Measurements from ENCODE around the gene TNS3. TPM values are rescaled to one million over a fixed set of nuclear protein-coding genes. Genes with fewer than 3 reads are reported as not detected.

The TNS3 gene
- polyA plus RNA-seq, 1 of the 3 experiments (the other 2 are of a cell fraction): 72.3 TPM

DNA sequence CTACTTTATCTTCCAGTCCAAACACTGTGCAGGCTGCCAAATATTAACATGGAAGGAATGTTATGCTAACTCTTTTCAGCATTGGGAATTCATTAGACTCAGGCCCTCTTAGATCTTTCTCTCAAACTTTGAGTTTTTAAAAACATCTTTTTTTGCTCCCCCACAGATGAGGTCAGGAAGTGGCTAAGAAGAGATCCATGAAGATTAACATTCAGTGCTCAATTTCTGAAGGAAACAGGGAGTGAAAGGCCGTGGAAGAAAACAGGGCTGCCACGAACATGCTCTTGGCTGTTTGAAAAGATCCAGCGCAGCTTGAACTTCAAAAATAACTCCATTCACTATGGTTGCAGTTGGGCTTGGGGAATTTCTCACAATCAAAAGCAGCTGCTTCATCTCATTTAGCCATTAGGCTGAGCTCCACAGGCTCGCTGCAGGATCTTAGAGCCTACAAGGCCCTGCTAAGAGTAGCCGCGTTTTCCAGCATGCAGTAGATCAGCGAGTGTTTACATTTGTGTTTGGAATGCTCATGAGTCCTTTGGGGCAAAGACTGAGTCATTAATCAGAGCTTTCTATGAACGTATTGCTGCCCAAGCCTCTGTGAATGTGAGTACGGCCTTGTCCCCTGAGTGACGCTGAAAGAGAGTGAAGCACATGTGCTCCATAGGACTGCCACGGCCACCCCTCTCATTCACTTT, 41.2 kb upstream of the TNS3 start (continued):
- peak; percentile 33; the same call in 1 of the 2 replicates for TF ChIP-seq FOSL2 (IDR thresholded peaks at IDR 0.05; ENCODE audit: borderline replicate concordance, low read depth)
- no peak for TF ChIP-seq RAD21 (IDR thresholded peaks at IDR 0.05; ENCODE audit: low read length)
- TF ChIP-seq YY1 (IDR thresholded peaks at IDR 0.05; ENCODE audit: low read depth): 0 out of 2 replicates have a peak, but pooled peaks have one; percentile 15
- TF ChIP-seq, protein P1, sequence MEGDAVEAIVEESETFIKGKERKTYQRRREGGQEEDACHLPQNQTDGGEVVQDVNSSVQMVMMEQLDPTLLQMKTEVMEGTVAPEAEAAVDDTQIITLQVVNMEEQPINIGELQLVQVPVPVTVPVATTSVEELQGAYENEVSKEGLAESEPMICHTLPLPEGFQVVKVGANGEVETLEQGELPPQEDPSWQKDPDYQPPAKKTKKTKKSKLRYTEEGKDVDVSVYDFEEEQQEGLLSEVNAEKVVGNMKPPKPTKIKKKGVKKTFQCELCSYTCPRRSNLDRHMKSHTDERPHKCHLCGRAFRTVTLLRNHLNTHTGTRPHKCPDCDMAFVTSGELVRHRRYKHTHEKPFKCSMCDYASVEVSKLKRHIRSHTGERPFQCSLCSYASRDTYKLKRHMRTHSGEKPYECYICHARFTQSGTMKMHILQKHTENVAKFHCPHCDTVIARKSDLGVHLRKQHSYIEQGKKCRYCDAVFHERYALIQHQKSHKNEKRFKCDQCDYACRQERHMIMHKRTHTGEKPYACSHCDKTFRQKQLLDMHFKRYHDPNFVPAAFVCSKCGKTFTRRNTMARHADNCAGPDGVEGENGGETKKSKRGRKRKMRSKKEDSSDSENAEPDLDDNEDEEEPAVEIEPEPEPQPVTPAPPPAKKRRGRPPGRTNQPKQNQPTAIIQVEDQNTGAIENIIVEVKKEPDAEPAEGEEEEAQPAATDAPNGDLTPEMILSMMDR (IDR thresholded peaks at IDR 0.05): no peak
- TF ChIP-seq TCF12 (IDR thresholded peaks at IDR 0.05): peak; percentile 82

DNA sequence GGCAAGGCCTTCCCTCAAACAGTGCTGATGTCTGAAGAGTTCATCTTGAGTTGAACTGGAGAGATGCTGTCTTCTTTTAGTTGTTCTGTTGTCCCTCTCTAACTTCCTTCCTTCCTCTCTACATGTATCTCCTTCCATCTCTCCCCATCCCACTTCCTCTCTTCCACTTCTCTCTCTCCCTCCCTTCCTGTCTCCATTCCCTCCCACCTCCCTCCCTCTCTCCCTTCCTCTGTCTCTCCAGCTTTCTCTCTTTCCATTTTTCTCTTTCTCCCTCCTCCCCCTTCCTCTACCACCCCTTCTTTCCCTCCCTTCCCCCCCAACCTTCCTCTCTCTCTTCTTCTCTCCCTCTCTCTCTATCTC, 40.7 kb upstream of the TNS3 start:
- Histone ChIP-seq H3K27ac (ENCODE audit: low read depth in 2 of 2, low read length in 1 of 2) (peak overlapping the region; percentile 82 to 94), H3K4me1 (ENCODE audit: control insufficient read depth in 1 of 2, insufficient read depth in 2 of 2, low read depth in 1 of 2, low read length in 1 of 2) (peaks cover 14 to 17% of the 10 kb centered on the region in 2 experiments), H3F3A (replicated peaks; ENCODE audit: insufficient read depth) (peaks cover 20% of the 10 kb centered on the region), H3K9me3 (no peaks in the 10 kb centered on the region), H3K4me3 (ENCODE audit: low read depth in 2 of 2, low read length in 1 of 2) (no peak overlapping the region), H3K36me3 (replicated peaks in 1 of 2; ENCODE audit: control insufficient read depth in 1 of 2, insufficient read depth in 2 of 2, low read length in 1 of 2) (no peaks in the 10 kb centered on the region), H3K79me2 (ENCODE audit: insufficient read depth) (no peaks in the 10 kb centered on the region), H3K9ac (peak overlapping the region; percentile 64; the same call in 1 of the 2 replicates), H4K20me1 (ENCODE audit: insufficient read depth) (no peaks in the 10 kb centered on the region), H2AFZ (ENCODE audit: low read depth) (peak overlapping the region; percentile 90), H3K27me3 (ENCODE audit: insufficient read depth) (no peaks in the 10 kb centered on the region), H3K4me2 (peak overlapping the region; percentile 53), H3K9me2 (no peaks in the 10 kb centered on the region)
- no peak for TF ChIP-seq NRF1 (IDR thresholded peaks at IDR 0.05; ENCODE audit: low read depth, low read length)
- TF ChIP-seq EP300 (IDR thresholded peaks at IDR 0.05; ENCODE audit: borderline replicate concordance in 1 of 2, low read depth in 1 of 2, low read length in 1 of 2): no peak
- TF ChIP-seq, protein P1 (IDR thresholded peaks at IDR 0.05): no peak
- no peak for TF ChIP-seq GATA2 (CRISPR knock-in tag; IDR thresholded peaks at IDR 0.05)
- TF ChIP-seq SIN3A (IDR thresholded peaks at IDR 0.05; ENCODE audit: borderline replicate concordance, low read depth, low read length): no peak
- no peak for TF ChIP-seq FOXJ3 (CRISPR knock-in tag; IDR thresholded peaks at IDR 0.05)
- TF ChIP-seq MEF2A (IDR thresholded peaks at IDR 0.05; ENCODE audit: borderline replicate concordance, low read depth): no peak
- no peak for TF ChIP-seq FOSL2 (IDR thresholded peaks at IDR 0.05; ENCODE audit: borderline replicate concordance, low read depth)
- TF ChIP-seq FOXM1 (IDR thresholded peaks at IDR 0.05; ENCODE audit: low read depth): no peak
- no peak for TF ChIP-seq EZH2phosphoT487 (IDR thresholded peaks at IDR 0.05; ENCODE audit: borderline replicate concordance, low read depth)
- no peak for TF ChIP-seq NFIC (IDR thresholded peaks at IDR 0.05; ENCODE audit: borderline replicate concordance)
- DNase-seq: no peak
- ChIA-PET CTCF (interaction anchor here (1.0 kb wide), 1 partner anchor 197 kb away, joined by 4 read pairs; no protein-coding TSS in a partner anchor), POLR2A (no interaction called here)

Data from SK-N-SH (cell line).